H54 (cell line): ENCODE results near the gene ANKRD11.

Experiments used
- DNase-seq: peaks from one replicate; pipeline ENCODE4 v3.0.0; 2011; ENCODE audit warnings: low spot score, mixed read lengths; ENCODE audit not compliant: insufficient read length
- FAIRE-seq: peaks from 3 replicates; lab custom pipeline; 2011; peaks lifted over from hg19 to GRCh38; lab: Jason Lieb, UNC
- POLR2A ChIP-seq: IDR thresholded peaks from 2 replicates; pipeline ENCODE4 v1.6.1; 2011; ENCODE audit warnings: low read depth, mild to moderate bottlenecking, low read length

The ANKRD11 gene

DNA sequence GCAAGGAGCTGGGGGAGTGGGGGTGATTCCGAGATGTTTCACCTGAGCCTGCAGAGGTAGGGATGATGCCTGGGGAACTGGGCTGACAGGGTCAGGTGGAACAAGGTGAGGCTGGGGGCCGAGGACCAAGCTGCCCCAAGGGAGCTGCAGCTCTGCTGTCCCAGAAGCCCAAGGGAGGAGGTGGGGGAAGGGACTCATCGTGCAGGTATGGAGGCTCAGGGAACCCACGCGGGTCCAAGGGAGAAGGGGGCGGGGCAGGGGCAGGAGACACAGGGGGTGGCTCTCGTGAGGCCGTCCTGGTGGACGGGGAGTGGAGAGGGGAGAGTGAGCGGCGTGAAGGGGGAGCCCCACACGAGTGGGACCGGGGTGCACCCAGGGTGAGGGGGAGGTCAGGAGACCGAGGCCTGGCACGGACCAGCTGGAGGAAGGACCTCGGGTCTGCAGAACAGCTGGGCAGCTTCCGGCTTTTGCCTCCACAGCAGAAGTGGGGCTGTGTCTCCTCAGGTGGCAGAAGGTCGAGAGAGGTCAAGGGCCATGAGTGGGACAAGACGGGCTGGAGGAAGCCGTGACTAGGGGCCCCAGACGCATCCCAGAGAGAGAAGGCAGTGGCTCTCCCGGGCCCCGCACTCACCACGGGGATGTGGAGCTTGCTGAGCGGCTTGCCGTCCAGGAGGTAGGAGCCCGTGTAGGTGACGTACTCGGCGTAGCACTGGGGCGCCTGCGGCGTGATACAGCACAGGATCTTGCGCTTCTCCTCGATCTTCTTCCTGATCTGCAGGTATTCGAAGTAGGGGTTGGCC is 211.7 kb downstream of the ANKRD11 start:
- DNase-seq (no peak), FAIRE-seq (no peak)
- no peak for TF ChIP-seq POLR2A

DNA sequence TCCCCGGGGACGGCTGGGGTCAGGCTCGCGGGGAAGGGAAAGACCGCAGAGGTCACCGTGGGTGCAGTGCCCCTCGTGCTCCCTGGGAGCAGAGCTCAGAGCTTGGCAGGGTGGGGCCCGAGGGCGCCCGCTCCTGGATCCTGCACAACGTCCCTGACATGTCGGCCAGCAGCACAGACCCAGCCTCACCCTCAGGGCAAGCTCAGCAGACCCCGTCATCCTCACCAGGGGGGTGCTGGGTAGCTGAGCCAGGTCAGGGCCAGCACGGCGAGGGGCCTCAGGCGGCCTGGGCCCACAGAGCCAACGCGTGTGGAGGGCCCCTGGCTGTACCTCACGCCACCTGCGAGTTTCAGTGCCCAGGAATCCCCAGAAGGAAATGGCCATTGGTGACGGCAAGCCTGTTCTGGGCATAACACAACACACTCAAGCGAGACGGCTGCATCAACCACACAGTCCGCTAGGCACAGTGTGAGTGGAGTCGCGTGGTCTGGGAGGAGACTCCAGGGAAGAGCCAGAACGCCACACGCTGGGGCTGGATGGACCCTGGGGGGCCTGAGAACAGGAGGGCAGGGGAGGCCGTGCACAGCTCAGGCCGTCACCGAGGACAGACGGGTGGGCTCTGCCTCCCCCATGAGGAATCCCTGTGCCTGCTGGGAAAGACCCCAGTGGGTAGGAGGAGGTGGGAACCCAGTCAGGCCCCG is 212.6 kb downstream of the ANKRD11 start:
- no peak for TF ChIP-seq POLR2A
- no peak for FAIRE-seq
- DNase-seq = no peak

DNA sequence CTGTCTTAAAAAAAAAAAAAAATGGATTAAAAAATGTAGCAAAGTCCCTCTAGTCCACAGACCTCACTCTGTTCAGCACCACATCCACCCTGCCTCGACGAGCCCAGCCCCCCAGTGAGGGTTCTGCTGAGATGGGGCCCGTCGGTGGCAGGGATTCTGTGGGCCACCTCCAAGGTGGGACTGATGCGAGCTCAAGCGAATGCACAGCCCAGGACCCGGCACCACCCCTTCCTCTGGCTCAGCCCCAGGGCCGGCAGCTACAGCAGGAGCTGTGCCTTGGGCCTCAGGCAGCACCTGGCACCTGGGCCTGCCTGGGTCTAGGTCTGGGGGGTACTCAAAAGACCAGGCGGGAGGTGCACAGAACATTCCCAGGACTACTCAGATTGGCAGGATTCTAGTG is 213.3 kb downstream of the ANKRD11 start:
- TF ChIP-seq POLR2A = no peak
- DNase-seq (no peak), FAIRE-seq (no peak)

DNA sequence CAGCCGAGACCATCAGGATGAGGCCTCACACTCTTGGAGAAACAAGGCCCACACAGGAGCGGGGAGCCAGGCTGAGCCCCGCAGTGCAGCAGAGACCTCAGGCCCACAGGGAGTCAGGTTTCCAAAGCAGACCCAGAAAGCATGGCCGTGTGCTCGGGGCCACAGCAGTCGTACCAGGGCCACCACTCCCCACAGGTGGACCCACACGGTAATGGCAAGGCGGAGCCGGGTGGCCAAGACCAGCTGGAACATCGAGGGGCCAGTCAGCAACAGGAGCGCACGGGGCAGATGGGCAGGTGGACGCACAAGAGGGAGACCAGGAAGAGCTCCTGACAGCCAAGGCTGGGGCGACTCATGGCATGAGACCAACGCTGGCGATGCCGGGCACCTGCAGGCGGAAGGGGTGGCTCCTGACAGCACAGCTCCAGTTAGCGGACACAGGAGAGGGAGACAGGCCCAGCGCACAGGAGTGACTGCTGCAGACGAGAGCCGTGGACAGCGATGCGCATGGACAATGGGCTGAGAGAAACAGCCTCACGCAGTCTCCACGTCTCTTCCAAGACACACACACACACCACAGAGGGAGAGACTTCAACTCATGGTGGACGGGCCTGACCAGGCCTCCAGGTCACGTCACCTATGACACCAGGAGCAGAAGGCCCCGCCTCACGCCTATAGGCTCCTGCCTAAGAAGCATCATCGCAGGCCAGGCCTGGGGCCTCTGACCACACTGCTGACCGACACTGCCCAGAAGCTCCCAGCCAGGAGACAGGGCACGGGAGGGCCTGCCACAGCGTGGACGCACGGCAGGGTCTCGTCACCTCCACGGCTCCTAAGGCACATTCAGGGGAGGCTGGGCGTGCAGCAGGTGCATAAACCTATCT is 214.3 kb downstream of the ANKRD11 start:
- no peak for FAIRE-seq
- TF ChIP-seq POLR2A = no peak
- DNase-seq = no peak

DNA sequence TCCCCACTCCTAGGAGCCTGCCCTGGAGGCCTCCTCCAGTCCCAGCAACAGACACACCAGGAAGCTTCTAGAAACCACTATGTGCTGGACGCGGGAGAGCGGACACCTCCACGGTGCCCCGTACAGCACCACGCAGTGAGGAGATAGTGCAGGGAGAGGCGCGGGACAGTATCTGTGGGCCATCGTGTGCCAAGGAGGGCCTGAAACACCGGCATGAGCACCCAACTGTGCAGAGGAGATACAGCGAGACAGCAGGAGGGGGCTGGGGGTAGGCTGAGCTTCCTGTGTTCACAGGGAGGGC is 215.1 kb downstream of the ANKRD11 start:
- no peak for TF ChIP-seq POLR2A
- DNase-seq = no peak
- FAIRE-seq = no peak

DNA sequence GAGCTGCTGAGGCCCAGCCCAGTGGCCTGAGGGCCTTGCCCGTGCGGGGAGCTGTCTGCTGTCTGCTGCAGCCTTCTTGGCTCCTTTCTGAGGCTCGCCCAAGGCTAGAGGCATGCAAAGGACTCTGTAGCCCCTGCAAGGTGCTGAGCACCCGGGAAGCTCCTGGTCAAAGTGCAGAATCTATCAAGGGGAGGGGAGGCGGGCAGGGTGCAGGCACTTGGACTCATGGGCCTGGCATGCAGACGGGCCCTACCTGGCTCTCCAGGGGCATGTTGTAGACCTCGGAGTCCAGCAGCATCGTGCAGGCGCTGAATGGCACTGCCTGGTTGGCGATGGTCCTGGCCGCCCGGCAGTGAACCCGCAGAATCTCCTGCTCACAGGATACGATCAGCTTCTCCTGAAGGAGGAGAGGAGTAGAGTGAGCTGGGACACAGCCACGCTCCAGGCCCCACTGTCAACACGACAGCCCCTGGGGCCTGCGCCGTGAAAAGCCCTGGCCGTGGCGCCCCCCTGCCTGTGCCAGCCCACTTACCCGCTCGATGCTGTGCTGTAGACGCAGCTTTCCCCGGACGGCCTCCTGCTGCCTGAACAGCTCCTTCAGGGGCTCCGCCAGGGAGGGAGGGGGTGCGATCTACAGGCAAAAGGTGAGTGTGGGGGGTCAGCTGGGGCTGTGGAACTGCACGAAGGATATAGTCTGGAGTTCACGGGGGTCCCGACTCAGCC is 215.6 kb downstream of the ANKRD11 start:
- TF ChIP-seq POLR2A = no peak
- DNase-seq = no peak
- no peak for FAIRE-seq

DNA sequence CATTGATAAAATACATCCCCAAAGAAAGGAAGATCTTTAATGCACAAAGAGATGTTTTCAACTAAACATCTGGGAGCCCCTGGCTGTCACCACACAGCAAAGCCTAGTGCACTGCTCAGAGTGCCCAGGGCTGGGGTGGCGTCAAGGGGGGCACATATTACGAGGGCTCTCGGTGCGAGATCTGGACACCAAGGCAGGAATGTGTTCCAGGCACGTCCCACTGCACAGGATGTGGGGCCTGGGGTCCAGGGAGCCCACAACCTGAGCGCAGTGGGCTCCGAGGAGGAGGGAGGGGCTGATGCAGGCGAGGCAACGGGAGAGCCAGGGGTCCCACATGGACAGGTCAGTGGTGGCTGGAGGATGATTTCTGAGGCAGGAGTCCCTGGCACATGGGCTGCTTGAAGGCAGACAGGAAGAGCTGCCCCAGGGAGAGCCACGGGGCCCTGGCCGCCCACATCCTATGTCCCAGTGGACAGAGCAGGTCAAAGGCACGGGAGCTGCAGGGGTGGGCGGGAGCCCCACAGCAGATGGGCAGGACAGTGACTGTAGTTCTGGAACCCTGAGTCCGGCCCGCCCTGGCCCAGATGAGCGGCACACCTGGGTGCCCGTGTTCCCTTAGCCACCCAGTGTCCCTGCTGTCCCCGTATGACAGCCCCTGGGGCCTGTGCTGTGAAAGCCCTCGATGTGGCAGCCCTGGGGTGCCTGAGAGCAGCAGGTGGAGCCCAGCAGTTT is 216.5 kb downstream of the ANKRD11 start:
- no peak for FAIRE-seq
- no peak for TF ChIP-seq POLR2A

DNA sequence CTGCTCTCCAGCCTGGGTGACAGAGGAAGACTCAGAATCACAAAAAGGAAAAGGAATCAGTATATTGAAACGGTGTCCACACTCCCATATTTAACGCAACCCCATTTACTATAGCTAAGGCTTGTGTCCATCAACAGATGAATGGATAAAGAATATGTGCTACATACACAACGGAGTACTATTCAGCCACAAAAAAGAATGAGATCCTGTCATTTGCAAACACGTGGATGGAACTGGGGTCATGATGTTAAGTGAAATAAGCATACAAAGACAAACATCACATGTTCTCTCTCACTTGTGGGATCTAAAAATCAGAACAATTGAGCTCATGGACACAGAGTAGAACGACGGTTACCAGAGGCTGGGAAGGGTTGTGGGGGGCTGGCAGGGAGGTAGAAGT is 217.7 kb downstream of the ANKRD11 start:
- DNase-seq = no peak

More for the DNA sequence above, 216.5 kb downstream of the ANKRD11 start:
- DNase-seq = no peak

DNA sequence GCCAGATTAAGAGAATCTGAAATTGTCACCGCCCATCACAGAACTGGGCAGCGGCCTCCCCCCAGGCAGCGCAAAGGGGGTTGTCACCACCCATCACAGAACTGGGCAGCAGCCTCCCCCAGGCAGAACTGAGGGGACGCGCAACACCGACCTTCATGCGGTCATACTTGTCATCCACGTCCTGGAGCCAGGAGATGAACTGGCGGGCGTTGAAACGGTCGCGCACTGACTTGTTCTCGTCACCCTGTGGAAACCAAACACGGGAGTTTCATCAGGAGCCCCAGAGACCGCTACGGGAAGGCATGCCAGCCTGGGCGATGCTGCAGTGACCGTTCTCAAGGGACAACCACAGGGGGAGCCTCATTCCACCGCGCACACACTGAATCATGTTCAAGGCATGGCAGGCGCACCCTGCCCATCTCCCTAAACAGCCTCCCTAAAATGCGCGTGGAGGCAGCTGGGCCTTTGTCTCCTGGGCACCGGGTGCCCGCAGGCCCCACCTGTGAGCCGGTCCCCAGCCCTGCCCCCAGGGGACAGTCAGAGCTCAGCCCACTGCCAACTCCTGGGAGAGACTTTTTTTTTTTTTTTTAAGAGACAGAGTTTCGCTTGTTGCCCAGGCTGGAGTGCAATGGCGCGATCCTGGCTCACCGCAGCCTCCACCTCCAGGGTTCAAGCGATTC is 219.6 kb downstream of the ANKRD11 start:
- no peak for TF ChIP-seq POLR2A
- DNase-seq = no peak
- no peak for FAIRE-seq

More for the DNA sequence above, 217.7 kb downstream of the ANKRD11 start:
- no peak for TF ChIP-seq POLR2A
- FAIRE-seq = no peak

DNA sequence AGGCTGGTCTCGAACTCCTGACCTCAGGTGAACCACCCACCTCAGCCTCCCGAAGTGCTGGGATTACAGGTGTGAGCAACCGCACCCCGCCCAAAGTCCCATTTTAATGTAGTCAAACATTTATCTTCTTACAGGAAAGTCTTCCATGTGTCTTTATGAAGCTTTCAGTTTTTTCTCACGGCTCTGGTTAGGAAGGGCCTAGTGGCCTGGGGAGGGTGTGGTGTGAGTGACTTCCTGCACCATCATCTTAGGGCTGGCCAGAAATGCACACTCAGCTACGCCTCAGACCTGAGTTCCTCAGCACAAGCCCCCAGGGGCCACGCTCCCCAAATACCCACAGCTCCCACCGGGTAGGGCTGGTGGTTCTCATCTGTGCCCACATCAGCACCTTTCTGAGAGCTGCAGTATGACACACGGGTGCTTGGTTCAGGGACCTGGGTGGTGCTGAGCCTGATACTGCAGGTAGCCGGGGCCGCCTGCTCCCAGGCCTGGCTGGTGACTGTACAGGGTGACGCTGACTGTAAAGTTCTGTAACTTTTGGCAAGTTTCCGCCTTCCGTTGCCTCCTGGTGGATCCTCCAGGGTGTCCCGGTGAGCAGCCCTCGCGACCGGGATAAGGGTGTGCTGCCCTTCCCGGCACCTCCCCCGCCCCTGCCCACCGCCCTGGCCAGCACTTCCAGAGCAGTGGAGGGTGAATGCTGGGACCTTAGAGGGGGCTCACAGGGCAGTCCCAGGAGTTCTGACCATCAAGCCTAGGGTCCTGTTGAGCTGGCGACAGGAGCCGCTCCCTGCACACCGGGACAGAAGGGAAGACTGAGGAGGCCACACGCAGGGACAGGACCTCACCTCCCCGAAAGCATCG is 220.3 kb downstream of the ANKRD11 start:
- DNase-seq = no peak
- no peak for FAIRE-seq
- no peak for TF ChIP-seq POLR2A

DNA sequence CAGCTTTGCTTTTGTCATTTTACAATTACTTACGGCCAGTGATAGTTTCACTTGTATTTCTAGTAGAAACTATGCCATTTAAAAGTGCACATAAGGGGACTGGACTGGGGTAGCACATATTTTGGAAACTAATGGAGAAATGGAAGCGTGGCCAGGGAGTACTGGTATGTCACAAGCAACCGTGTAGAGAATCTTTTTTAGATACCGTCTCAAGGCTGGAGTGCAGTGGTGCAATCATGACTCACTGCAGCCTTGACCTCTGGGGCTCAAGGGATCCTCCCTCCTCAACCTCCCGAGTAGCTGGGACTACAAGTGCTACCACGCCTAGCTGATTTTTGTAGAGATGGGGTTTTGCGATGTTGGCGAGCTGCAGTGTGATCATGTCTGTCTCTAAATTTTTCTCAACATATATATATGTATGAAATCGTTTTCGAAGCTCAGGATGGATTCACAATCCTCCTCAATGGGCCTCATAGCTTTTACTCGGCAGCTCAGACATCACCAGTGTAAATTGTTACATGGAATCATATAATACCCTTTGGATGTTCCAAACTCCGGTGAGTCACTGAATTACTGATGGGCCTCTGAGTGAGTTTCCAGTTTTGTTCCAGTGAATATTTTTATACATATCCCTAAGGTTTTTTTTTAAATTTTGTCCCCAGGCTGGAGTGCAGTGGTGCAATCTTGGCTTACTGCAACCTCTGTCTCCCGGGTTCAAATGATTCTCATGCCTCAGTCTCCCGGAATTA is 221.2 kb downstream of the ANKRD11 start:
- FAIRE-seq = no peak
- DNase-seq = peak; percentile 72
- TF ChIP-seq POLR2A = no peak
